Caco-2 (cell line): Measurements from ENCODE around the gene PSG7. TPM values are rescaled to one million over a fixed set of nuclear protein-coding genes. Genes with fewer than 3 reads are reported as not detected.
"Not testable (repeated sequence)": the region's sequence is repeated elsewhere in the genome, so short reads cannot be mapped to it uniquely, and the experiment has no call there.

Source experiments
- Bru-seq: library from RNA; stranded (reverse); fragments of 400-500 nt; gene quantifications from one replicate; lab custom pipeline; 2021; lab: Mats Ljungman, UMichigan
- BruChase-seq, 2 experiments: library from RNA; stranded (reverse); fragments of 400-500 nt; gene quantifications; one replicate each; lab custom pipeline; 2021; lab: Mats Ljungman, UMichigan
- BruUV-seq: library from RNA; stranded (reverse); fragments of 400-500 nt; replicated peaks from 2 replicates; lab custom pipeline; 2021; lab: Mats Ljungman, UMichigan
- CTCF ChIA-PET: fragments of 300-600 bp; sonication (Branson Sonifier 250); formaldehyde crosslinking; loops from one replicate; lab custom pipeline; 2022; ENCODE audit warnings: antibody characterized with exemption; lab: Charles Lee
- POLR2A ChIA-PET: fragments of 300-600 bp; sonication (Branson Sonifier 250); formaldehyde crosslinking; loops from one replicate; lab custom pipeline; 2022; ENCODE audit warnings: antibody characterized with exemption; lab: Charles Lee
- DNase-seq, 2 experiments: peaks; one replicate each; pipeline versions ENCODE4 v3.0.0 to v3.0.0-alpha.2; 2020 to 2022
- H3K27me3 ChIP-seq: replicated peaks from 2 replicates; pipeline ENCODE4 v1.6.0; 2011; ENCODE audit warnings: low read length; ENCODE audit not compliant: control insufficient read depth, insufficient read depth
- H3K36me3 ChIP-seq: 2 replicates; pipeline ENCODE4 v1.5.1; 2011; ENCODE audit warnings: low read length; ENCODE audit not compliant: control insufficient read depth, insufficient read depth
- H3K4me1 ChIP-seq: fragments of 250-450 bp; sonication (Bioruptor Pico); 2 replicates; pipeline ENCODE4 v1.5.1; 2020; ENCODE audit warnings: mild to moderate bottlenecking
- H3K4me3 ChIP-seq: 2 replicates; pipeline ENCODE4 v1.5.1; 2011; ENCODE audit warnings: low read depth, mild to moderate bottlenecking, control low read depth, low read length
- H3K9me3 ChIP-seq: fragments of 250-450 bp; sonication (Bioruptor Pico); 2 replicates; pipeline ENCODE4 v1.5.1; 2020; ENCODE audit warnings: mild to moderate bottlenecking, moderate library complexity
- H3K27ac Mint-ChIP-seq: one replicate; pipeline ENCODE4 v1.8.0; 2022; ENCODE audit warnings: mixed read lengths; ENCODE audit not compliant: unreplicated experiment
- H3K27me3 Mint-ChIP-seq: one replicate; pipeline ENCODE4 v1.8.0; 2022; ENCODE audit warnings: mixed read lengths; ENCODE audit not compliant: insufficient read depth, unreplicated experiment
- H3K36me3 Mint-ChIP-seq: one replicate; pipeline ENCODE4 v1.8.0; 2022; ENCODE audit warnings: mild to moderate bottlenecking, mixed read lengths; ENCODE audit not compliant: insufficient read depth, unreplicated experiment
- H3K4me1 Mint-ChIP-seq: one replicate; pipeline ENCODE4 v1.8.0; 2022; ENCODE audit warnings: low read depth, mixed read lengths; ENCODE audit not compliant: unreplicated experiment
- H3K4me3 Mint-ChIP-seq: one replicate; pipeline ENCODE4 v1.8.0; 2022; ENCODE audit warnings: mild to moderate bottlenecking, moderate library complexity, mixed read lengths; ENCODE audit not compliant: unreplicated experiment
- H3K9me3 Mint-ChIP-seq: one replicate; pipeline ENCODE4 v1.8.0; 2022; ENCODE audit warnings: mixed read lengths; ENCODE audit not compliant: unreplicated experiment
- intact Hi-C: fragments of 100-400 bp; cut with micrococcal nuclease; formaldehyde crosslinking; loops from one replicate; pipeline ENCODE4 v1.10.0; 2022; ENCODE audit not compliant: unreplicated experiment
- long read RNA-seq: library from polyadenylated mRNA; stranded (forward); transcript quantifications from one replicate; pipeline ENCODE4 v2.0.0, GENCODE V29; 2022
- total RNA-seq: library from RNA; stranded (reverse); gene quantifications from 2 replicates; pipeline ENCODE4 v1.2.3, GENCODE V29; 2022
- TF ChIP-seq, protein P1 (sequence below), 2 experiments: fragments of 200-600 bp in 1 of 2; IDR thresholded peaks; 1 replicate in 1 of 2; 2 replicates in 1 of 2; pipeline versions ENCODE4 v1.5.1 to v1.8.0; 2011 to 2022; ENCODE audit warnings: antibody characterized with exemption in 1 of 2, control low read depth in 1 of 2, inconsistent platforms in 1 of 2, low read depth in 1 of 2, low read length in 1 of 2, mild to moderate bottlenecking in 1 of 2, moderate library complexity in 1 of 2; ENCODE audit not compliant: insufficient read depth in 1 of 2, severe bottlenecking in 1 of 2, unreplicated experiment in 1 of 2

PSG7 gene
- total RNA-seq (not detected in 2 replicates), Bru-seq, nascent RNA (not detected), BruChase-seq, experiment 1, labeled RNA remaining after a 2-hour chase (not detected), BruChase-seq, experiment 2, labeled RNA remaining after a 6-hour chase (not detected)
- long read RNA-seq, partial matches to known transcripts, result 0 of 1 reads
- long read RNA-seq, other reads (novel, unspliced or antisense), result 1 of 1 reads

GRCh38 chr19:42937107-42937506 is at the start of gene PSG7:
TSS of gene PSG7 (minus strand) at chr19:42937207. CDS start at chr19:42937076, 131 bp downstream.
- H3K27me3 ChIP-seq, intact Hi-C loops, CTCF ChIA-PET, H3K9me3 ChIP-seq, H3K36me3 Mint-ChIP-seq, POLR2A ChIA-PET, BruUV-seq, DNase-seq, H3K4me3 Mint-ChIP-seq, H3K4me3 ChIP-seq, H3K36me3 ChIP-seq, H3K4me1 ChIP-seq, H3K27me3 Mint-ChIP-seq: not testable (repeated sequence)
- Mint-ChIP-seq H3K9me3 (peaks cover 21% of the 10 kb centered on the region), H3K4me1 (peaks cover 12% of the 10 kb centered on the region), H3K27ac (peak within 1 kb of the TSS; percentile 62)

GRCh38 chr19:42985588-42985987 is 48.6 kb upstream of the PSG7 start:
- ChIA-PET CTCF (no interaction called here), POLR2A (no interaction called here)
- H3K9me3 ChIP-seq, result no peaks in the 10 kb centered on the region
- H3K36me3 ChIP-seq, result no peaks in the 10 kb centered on the region
- Mint-ChIP-seq H3K4me1 (no peaks in the 10 kb centered on the region), H3K4me3 (no peak overlapping the region), H3K36me3 (peaks cover 4% of the 10 kb centered on the region), H3K27me3 (peaks cover 3% of the 10 kb centered on the region), H3K9me3 (peaks cover 28% of the 10 kb centered on the region), H3K27ac (no peak overlapping the region)
- no TSS peak for BruUV-seq
- no peaks in the 10 kb centered on the region for H3K27me3 ChIP-seq
- TF ChIP-seq, protein P1, sequence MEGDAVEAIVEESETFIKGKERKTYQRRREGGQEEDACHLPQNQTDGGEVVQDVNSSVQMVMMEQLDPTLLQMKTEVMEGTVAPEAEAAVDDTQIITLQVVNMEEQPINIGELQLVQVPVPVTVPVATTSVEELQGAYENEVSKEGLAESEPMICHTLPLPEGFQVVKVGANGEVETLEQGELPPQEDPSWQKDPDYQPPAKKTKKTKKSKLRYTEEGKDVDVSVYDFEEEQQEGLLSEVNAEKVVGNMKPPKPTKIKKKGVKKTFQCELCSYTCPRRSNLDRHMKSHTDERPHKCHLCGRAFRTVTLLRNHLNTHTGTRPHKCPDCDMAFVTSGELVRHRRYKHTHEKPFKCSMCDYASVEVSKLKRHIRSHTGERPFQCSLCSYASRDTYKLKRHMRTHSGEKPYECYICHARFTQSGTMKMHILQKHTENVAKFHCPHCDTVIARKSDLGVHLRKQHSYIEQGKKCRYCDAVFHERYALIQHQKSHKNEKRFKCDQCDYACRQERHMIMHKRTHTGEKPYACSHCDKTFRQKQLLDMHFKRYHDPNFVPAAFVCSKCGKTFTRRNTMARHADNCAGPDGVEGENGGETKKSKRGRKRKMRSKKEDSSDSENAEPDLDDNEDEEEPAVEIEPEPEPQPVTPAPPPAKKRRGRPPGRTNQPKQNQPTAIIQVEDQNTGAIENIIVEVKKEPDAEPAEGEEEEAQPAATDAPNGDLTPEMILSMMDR (IDR thresholded peaks at IDR 0.05; ENCODE audit: insufficient read depth in 1 of 2, low read depth in 1 of 2, low read length in 1 of 2, severe bottlenecking in 1 of 2, unreplicated experiment in 1 of 2), result no peak
- no peaks in the 10 kb centered on the region for H3K4me1 ChIP-seq
- H3K4me3 ChIP-seq, result no peak overlapping the region
- intact Hi-C loops, result no loop called here
- no peak for DNase-seq

DNA sequence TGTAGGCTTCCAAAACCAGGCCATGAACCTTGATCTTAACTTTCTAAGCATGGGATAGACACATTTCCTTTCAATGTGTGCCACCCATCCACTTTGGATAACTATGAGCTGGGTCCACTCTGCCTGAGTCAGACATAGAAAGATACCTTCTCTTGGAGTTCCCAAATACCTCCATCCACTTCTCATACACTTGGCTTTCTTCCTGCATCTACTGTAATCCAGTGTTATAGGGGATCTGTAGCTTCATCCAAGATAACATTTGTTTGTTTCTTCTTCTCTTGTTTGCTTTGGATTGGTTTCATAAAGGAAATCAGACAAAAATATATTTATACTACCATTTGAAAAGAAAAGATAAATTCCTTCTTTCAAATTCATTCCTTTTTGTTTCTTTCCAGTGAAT is 45.1 kb upstream of the PSG7 start:
- H3K9me3 Mint-ChIP-seq, result peaks cover 23% of the 10 kb centered on the region
- H3K4me1 ChIP-seq, intact Hi-C loops, H3K36me3 ChIP-seq, BruUV-seq, H3K4me1 Mint-ChIP-seq, CTCF ChIA-PET, H3K36me3 Mint-ChIP-seq, H3K27ac Mint-ChIP-seq, DNase-seq, H3K27me3 Mint-ChIP-seq, H3K27me3 ChIP-seq, H3K4me3 Mint-ChIP-seq, H3K4me3 ChIP-seq, POLR2A ChIA-PET, H3K9me3 ChIP-seq: not testable (repeated sequence)

- H3K36me3 Mint-ChIP-seq, H3K9me3 ChIP-seq, H3K4me1 Mint-ChIP-seq, DNase-seq, H3K27me3 ChIP-seq, CTCF ChIA-PET, H3K4me3 ChIP-seq, H3K4me3 Mint-ChIP-seq, POLR2A ChIA-PET, H3K27me3 Mint-ChIP-seq, intact Hi-C loops, H3K9me3 Mint-ChIP-seq, H3K27ac Mint-ChIP-seq, H3K4me1 ChIP-seq, H3K36me3 ChIP-seq, BruUV-seq: not testable (repeated sequence)
Observed at GRCh38 chr19:42971451-42971850, 34.4 kb upstream of the PSG7 start.
